GM12801 (cell line): ENCODE measurements around the gene ACMSD.

Experiments used
- TF ChIP-seq, protein P1 (sequence below): IDR thresholded peaks from one replicate; pipeline ENCODE4 v1.5.1; 2011; ENCODE audit warnings: control low read depth; ENCODE audit not compliant: insufficient read length; ENCODE audit errors: extremely low read depth

Gene ACMSD

GRCh38 chr2:134842930-134843490 lies 4.6 kb downstream of the ACMSD start:
- TF ChIP-seq, protein P1, sequence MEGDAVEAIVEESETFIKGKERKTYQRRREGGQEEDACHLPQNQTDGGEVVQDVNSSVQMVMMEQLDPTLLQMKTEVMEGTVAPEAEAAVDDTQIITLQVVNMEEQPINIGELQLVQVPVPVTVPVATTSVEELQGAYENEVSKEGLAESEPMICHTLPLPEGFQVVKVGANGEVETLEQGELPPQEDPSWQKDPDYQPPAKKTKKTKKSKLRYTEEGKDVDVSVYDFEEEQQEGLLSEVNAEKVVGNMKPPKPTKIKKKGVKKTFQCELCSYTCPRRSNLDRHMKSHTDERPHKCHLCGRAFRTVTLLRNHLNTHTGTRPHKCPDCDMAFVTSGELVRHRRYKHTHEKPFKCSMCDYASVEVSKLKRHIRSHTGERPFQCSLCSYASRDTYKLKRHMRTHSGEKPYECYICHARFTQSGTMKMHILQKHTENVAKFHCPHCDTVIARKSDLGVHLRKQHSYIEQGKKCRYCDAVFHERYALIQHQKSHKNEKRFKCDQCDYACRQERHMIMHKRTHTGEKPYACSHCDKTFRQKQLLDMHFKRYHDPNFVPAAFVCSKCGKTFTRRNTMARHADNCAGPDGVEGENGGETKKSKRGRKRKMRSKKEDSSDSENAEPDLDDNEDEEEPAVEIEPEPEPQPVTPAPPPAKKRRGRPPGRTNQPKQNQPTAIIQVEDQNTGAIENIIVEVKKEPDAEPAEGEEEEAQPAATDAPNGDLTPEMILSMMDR, result no peak

- TF ChIP-seq, protein P1, result no peak
Measured at GRCh38 chr2:134843968-134844367, 5.6 kb downstream of the ACMSD start.

GRCh38 chr2:134845028-134845427 lies 6.6 kb downstream of the ACMSD start:
- TF ChIP-seq, protein P1, result no peak

DNA sequence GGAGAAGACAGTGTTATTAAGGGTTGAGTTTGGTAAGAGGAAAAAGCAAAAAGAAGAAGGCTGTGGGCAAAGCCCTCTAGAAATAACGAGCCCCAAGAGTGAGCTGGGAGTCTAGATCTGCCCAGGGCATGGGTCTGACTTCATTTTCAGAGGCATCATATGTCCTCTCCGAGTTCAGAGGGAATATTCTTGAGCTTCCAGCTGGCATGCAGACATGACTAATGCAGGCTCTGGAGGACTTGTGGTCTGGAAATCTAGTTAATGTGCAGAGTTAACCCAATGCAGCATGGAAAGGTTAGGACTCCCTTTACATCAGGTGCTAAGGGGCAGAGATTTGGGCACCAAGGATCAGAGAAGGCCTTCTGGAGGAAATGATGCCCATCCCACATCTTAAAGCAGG lies 7.3 kb downstream of the ACMSD start:
- TF ChIP-seq, protein P1, result no peak

DNA sequence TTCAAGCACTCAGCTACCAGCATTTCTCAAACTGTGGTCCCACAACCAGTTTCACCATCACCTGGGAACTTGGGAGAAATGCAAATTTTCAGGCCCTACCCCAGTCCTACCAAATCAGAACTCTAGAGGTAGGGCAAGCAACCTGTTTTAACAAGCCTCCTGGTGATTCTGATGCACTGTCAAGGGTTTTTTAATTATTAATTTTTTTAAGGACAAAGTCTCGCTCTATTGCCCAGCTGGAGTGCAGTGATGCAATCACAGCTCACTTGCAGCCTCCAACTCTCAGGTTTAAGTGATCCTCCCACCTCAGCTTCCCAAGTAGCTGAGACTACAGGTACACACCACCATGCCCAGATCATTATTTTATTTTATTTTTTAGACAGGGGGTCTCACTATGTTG lies 7.8 kb downstream of the ACMSD start:
- TF ChIP-seq, protein P1, result no peak

DNA sequence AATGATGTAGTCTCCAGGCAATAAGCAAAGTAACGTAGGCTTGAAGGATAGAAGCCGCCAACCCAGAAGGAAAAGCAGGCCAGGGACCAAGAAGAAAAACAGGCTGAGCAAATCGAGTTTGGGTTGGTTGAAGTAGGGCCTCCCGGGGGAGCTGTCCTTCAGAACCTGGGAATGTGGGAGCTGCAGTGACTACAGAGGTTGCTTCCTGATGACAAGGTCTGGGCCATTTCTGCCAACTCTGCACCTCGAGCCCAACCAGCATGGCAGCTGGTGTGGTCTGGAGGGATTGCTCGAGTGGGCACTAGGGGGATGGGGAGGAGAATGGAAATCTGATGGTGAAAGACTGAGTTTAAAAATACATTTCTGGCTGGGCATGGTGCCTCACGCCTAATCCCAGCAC lies 14.1 kb downstream of the ACMSD start:
- TF ChIP-seq, protein P1, result no peak

DNA sequence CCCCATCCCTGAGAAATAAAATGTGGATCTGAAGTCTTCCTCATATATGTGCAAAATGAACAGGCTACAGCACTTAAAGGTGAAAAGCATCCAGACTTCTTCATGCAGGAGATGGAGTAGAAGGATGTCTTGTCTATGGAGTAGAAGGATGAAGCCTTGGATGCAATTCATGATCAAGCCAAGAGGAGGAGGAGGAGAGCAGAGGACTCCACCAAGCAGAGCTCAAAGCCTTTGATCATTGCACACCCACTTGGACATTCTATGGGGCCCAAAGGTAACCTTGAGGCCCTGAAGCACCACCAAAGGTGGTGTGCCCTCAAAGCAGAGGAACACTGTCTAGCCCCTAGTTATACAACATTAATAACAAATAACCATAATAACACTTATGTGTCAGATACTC lies 17.3 kb downstream of the ACMSD start:
- TF ChIP-seq, protein P1, result no peak

GRCh38 chr2:134858245-134858644 lies 19.8 kb downstream of the ACMSD start:
- TF ChIP-seq, protein P1, result no peak
